ENCODE measurements around the gene STK24. TPM values are rescaled to one million over a fixed set of nuclear protein-coding genes. Genes with fewer than 3 reads are reported as not detected.

STK24 gene
- total and polyA plus RNA-seq, 2 of the 8 experiments (the other 6 are each of a cell fraction or from before 2014, with no cell fraction given) = 62.8 to 143 TPM

- no peak for TF ChIP-seq EGR1 (IDR thresholded peaks at IDR 0.05; ENCODE audit: borderline replicate concordance, low read depth, low read length)
- TF ChIP-seq E2F6 (IDR thresholded peaks at IDR 0.05) = no peak
- TF ChIP-seq PHF8 (conservative IDR thresholded peaks at IDR 0.05; ENCODE audit: low read depth, low read length) = no peak
Measured at GRCh38 chr13:98461486-98462240, 115.2 kb downstream of the STK24 start (continued).
